ENCODE measurements around the gene TCF7.

TCF7 gene

DNA sequence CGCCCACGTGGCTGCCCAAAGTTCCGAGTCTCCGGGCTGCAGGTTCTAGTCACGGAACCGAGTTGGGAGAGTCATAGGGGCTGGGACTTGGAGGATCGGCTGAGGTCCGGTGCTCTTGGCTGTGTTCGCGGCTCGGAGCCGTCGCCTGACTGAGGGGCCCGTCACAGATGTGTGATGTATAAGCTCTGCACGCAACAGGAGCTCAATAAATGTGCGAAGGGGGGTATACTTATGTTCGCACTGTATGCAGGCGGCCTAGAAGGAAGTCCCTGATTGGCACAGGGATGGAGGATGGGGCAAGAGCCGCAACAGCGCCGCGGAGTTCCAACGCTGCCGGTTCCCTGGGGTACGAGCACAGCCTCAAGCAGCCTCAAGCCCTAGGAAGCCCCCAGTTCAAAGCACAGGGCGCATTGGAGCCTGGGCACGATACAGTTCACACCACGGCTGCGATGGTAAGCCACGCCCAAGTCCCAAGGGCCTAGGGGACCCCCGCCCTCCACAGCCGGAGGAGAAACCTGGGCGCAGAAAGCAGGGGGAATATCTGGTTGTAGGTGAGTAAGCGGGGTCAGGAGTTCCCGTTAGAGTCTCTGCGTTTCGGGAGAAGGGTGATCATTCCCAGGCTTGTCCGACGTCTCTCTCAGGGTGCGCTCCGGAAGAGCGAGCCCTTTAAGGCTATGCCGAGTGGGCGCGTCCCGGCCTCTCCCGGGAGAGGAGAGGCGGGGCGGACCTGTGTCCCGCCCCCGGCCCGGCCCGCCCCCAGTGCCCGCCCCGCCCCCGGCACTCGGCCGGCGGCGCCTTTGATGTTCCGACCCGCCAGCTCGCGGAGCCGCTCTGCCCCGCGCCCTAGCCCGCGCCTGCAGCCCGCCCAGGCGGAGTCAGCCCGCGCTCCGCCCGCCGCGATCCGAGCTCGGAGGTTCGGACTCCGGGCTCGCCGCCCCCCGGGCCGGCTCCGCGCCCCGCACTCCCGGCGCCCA is at the start of gene TCF7:
TCF7 (plus strand) TSS at position 780 of the 974 bp plus-strand sequence. CDS start 226 bp downstream, outside the sequence.
- peak; percentile 42 for DNase-seq

DNA sequence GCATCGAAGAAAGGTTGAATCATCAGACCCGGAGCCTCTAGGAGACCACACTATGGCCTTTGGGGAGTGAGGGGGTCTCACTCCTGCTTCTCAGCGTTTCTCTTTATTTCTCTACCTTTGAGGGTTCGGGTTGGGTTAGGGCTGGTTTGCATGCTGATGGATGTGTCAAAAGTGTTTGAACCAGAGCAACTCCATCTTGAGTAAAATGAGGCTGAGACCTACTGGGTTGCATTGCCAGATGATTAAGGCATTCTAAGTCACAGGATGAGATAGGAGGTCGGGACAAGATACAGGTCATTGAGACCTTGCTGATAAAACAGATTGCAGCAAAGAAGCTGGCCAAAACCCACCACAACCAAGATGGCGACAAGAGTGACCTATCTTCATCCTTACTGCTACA is 44.9 kb upstream of the TCF7 start:
- DNase-seq, result no peak

DNA sequence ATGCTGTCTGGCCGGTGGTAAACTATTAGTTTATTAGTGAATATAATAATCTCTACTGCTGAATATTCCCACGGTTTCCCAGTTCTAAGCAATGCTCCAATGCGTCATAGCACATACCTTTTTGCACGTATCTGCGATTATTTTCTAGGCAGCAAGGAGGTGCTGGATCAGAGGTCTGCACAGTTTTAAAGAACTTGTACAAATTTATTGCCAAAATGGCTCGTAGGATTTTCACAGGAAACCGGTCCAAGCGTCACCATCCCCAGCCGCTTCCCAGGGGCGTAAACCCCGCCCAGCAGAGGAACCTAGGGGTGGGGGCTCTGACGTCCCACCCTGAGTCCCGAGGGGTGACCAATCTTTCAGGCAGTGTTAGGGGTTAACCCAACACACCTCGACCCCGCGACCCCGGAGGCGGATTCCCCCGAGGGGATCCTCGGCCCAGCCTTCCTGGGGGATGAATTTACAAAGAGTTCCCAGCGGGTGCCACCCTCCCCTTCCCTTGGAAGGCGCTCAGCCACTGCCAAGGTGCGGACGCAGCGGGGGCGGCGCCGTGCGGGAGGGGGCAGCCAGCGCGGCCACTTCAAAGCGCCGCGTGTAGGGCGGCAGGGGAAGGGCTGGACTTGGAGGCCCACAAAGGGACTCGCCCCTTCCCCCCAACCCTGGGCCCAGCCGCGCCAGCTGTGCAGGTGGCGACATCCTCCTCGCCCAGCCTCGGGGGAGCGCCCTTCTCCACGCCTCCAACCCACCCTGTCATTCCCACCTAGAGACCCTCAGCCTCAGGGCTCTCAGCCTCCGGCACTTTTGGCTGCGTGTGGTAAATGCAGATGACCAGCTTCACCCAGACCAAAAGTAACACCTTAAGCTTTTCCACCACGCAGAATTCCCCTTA is 43.5 kb upstream of the TCF7 start:
- no peak for DNase-seq

DNA sequence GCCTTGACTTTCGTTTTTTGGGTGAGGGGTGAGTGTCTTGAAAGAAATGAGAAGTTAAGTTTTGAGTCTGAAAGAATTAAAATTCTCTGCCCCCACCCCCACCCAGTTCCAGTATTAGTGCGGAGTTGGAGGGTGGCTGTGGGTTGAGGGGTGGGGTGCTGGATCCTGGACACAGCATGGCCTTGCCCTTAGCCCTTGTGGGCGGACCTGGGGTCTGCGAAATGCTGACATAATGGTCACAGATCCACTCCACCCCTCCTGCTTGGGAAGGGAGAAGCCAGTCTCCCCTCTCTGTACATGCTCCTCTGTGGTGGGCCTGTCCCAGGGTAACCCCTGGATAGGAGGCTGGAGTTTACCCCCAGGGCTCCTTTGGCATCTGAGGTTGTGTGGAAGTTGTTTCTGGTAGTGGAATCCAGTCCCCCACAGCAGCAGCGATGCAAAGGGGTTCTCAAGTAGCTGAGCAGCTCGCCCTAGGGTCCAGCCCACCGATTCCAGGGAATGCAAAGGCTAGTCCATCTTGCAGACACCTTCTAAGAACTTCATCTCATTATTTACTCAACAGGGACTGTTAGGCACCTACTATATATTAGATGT is 42.8 kb upstream of the TCF7 start:
- DNase-seq, result no peak

DNA sequence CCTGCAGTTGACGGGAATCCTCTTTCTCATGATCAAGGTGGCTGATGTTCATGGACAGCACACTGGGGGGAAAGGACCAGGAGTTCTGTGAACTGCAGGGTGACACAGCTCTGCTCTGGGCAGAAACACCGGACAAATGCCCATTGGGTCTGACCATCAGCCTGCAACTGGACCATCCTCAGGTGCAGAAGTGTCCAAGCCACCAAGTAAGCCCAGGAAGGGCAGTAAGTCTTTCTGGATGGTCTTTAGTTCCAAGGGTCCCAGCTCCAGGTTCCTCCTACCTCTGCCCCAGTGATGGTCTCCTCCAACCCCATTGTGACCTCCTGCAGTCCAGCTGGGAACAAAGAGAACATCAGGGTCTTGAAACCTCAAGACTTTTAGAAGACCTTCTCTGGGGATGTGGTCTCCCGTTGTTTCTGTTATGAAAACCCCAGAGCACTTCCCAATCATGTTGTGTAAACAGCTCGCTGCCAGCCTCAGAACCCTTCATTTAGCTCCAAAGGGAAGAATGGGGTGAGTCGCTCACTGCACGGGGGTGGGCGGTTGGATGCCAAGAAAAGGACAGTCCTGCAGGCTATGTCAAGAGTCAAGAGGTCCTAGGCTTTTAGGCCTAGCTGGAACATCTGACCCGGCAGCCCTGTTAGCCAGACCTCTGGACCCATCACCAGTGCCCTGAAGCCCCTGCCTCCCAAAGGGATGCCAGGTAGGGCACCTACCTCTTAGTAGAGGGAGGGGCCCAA is 41.8 kb upstream of the TCF7 start:
- DNase-seq, result no peak

DNA sequence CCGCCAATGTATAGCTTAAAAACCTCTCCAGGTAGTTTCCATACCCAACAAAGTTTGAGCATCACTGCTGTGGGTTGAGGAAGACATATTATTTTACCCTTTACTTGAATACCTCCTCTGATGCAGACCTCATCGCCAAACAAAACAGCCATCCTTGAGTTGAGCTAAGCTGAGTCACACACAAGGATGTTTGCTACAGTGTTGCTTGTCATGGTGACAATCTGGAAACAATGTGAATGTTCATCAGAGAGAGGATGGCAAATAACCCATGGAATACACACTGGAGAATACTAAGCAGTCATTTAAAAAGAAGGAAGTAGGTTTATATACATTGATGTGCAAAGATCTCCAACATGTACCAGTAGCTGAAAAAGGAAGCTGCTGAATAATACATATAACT is 41.1 kb upstream of the TCF7 start:
- DNase-seq, result no peak

DNA sequence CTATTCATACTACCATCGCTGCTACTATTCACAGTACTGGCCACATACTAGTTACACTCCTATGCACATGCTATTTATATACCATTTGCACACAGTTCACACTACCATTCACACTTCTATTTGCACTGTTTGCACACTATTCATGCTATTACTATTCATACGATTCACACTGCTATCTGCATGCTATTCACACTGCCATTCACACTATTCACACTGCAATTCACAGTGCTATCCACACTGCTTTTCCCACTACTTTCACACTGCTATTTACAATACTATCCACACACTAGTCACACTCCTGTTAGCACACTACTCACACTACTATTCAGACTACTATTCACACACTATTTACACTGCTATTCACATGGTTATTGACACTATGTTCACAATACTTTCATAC is 39.4 kb upstream of the TCF7 start:
- no peak for DNase-seq

DNA sequence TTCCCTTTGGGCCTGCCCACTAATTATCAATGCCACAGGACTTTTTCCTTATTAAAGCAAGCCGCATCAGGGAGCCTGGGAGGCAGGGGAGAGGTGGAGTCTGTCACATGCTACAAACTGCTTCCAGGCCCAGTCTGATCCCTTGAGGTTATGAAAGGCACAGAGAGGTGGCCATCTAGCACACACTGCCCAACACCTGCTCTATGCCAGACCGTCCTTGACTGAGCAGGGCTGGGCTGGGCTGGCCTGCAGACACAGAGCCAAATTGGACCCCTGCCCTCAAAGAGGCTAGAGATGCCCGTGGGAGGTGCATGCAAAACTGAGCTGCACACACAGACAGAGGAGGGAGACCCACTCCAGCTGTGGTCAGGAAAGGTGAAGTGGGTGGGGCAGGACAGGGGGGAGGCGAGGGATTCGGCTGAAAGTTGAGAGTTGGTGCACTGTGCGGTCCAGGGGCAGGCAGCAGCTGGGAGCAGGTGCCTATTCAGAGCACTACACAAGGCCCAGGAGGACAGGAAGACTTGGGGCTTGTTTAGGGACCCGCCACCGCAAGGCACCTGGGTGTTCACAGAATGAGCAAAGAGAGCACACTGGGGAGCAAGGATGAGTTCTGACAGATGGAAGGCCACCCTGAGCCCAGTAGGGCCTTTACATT is 36.4 kb upstream of the TCF7 start:
- no peak for DNase-seq

DNA sequence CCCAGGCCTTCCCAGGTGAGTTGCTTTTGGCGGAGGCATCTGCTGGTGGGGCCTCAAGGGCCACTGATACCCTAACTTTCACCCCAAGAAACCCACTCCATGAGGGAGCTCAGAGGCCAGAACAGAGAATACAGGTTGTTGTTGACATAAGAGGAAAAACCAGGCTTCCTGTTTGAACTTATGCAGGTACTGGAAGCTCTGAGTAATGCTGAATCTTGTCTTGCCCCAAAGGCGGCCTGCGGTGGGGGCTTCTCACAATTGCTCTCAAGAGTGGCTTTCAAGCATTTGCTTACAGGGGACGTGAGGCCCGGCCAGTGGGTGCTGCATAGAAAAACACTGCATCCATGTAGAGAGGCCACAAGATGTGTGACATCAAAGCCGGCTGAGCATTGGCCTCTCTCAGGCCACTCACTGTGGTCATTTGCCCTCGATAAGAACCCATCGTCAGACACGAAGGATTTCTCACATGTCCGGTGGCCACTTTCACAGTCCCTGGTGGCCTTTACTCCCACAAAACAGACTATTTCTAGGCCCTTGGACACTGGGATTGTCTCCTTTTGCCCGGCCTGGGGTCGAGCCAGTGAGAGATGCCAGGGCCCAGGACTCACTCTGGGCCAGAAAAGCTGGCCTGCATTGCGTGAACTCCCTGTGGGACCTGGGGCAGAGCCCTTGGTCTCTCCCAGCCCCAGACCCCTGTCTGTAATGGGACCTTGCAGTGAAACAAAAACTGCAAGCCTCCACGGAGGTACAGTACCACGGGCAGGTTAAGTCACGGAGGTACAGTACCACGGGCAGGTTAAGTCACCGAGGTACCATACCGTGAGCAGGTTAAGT is 34.5 kb upstream of the TCF7 start:
- no peak for DNase-seq

DNA sequence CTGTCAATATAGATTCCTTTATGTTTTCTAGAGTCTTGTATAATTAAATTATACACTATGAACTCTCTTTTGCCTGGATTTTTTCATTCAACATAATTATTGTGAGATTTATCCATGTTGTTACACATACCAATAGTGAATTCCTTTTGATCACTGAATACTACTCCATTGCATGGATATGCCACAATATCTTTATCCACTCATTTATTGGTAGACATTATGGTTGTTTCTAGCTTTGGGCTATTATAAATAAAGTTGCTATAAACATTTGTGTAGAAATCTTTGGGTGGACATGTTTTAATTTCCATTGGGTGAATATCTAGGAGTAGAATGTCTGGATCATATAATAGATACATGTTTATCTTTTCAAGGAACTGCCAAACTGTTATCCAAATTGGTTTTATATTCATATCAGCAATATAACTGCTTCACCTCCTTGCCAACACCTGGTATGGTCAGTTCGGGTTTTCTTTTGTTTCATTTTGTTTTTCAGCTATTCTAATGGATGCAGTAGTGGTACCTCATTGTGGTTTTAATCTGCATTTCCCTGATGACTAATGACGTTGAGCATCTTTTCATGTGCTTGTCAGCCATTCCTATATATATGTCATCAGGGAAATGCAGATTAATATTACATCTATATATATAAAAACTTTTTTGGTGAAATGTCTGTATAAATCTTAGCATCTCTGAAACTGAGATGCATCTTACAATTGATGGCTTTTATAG is 32.1 kb upstream of the TCF7 start:
- DNase-seq, result no peak

DNA sequence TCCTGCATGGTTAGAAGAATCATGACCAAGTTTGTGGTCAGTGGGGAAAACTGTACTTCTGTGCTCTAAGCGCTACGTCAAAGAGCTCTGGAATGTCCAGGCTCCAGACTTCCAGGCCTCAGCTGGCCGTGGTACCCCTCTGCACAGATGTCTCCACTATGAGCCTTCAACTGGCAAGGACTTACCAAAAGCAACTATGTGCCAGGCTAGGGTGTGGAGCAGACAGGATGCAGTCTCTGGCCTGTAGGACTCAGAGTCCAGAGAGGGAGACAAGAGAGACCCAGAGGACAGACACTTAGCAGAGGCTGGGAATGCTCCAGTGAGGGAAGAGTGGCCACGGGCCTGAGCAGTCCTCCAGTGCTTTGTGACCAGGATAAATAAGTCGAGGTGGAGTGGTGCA is 31.0 kb upstream of the TCF7 start:
- no peak for DNase-seq

DNA sequence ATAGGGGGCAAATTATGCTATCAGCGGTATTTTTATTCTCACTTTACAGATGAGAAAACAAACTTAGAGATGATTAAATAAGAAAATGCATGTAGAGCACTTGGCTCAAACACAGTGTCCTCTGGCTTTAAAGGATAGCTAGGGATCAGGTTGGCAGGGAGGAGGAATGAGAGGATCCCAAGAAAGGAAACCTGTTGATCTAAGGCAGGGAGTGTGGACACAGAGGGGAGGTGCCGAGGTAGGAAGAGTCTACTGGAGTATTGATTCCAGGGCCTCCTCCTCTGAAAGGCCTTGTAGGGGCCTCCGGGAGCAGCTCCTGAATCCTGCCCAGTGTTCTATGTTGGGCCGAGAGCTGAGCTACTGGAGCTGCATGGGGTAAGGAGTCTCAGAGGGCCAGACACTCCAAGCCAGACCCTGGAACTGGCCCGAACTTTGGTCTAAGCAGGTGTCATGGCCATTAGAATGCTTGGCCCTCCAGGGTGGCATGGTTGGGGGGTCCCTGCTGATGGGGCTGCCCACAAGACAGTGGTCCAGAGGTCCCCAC is 30.4 kb upstream of the TCF7 start:
- DNase-seq, result no peak

DNA sequence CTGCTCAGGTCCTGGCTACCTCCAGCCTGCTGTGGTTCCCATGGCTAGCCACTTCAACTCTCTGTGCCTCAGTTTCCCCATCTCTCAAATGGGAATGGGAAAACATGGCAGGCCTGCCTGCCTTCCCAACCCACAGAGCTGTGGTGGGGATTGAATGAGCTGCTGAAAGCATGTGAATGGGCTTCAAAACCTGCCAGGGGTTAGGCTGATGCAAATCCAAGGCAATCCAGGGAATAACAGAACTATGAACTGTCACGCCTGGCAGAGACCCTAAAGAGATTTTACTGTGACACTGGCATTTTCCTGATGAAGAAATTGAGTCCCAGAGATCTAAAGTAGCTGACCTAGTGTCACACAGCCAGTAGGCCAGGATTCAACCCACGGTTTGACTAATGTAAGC is 29.9 kb upstream of the TCF7 start:
- DNase-seq, result no peak

DNA sequence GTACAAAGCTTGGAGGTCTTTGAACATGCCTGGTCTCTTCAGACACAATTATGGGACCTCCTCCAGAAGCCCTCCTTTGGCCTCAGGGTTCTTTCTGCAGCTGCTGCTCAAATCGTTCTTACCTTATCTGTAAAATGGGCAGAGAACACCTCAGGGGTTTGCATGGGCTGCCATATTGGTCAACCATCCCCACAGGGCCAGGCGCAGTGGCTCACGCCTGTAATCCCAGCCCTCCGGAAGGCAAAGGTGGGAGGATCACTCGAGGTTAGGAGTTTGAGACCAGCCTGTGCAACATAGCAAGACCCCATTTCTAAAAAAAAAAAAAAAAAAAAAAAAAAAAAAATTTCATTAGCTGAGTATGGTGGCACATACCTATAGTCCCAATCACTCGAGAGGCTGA is 29.1 kb upstream of the TCF7 start:
- no peak for DNase-seq

DNA sequence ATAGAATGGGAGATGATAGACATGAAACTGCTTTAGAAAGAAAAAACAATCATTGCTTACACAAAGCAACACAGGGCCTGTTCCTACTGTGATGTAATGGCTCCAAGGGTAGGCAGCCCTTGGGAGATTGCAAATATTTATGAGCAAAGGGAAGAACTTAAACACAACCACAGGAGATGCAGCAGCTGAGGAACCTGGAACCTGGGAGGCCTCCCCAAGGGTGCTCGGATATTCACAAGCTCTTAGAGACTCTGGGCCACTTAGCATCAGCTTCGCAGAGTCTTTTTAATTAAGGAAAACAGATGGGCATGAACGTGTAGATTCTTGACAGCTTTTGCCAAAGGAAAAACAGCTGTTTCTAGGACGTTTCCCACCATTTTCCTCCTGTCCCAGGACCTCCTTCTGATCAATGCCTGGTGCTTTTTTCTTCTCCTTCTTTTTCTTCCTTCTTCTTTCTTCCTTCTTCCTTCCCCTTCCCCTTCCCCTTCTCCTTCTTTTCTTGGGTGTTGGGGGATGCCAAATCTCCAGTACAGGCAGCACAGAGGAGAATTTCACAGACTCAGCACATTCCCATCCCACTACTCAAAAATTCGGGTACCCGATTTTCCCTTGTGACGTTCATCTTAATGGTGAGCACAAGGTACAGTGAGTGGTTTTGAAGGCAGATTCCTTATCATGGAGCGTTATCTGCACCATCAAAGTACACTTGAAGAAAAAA is 28.1 kb upstream of the TCF7 start:
- no peak for DNase-seq

DNA sequence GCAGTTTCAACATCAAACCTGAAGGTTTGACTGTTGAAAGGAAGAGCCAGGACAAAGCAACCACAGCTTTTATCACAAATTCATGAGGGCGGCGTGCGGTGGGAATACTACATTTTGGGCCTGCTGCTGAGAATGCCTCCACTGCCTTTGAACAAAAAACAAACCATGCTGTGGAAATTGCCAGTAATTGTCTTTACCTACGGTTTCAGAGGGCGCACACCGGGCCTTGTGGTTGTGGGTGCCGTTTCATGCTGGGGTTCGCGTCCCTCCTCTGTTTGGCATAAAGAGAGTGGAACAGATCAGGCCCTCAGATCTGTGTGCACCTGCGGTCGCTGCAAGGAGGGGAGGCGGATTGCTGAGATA is 27.6 kb upstream of the TCF7 start:
- DNase-seq, result no peak

DNA sequence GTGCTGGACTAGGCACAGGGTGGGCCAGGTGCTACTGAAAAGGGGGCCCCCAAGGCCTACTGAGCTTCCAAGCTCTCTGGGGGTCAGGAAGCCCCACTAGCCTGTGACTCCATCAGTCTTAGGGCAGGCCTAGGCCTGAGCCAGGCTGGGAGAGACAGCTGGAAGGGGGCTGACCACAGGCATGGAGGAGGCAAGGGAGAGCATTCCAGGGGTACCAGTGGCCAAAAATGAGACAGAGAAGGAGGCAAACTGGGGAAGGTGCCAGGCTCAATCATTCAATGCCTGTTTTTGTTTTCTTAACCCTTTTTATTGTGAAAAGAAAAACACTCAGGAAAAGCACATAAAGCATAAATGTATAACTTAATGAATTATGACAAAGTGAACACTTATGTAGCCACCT is 26.2 kb upstream of the TCF7 start:
- no peak for DNase-seq

DNA sequence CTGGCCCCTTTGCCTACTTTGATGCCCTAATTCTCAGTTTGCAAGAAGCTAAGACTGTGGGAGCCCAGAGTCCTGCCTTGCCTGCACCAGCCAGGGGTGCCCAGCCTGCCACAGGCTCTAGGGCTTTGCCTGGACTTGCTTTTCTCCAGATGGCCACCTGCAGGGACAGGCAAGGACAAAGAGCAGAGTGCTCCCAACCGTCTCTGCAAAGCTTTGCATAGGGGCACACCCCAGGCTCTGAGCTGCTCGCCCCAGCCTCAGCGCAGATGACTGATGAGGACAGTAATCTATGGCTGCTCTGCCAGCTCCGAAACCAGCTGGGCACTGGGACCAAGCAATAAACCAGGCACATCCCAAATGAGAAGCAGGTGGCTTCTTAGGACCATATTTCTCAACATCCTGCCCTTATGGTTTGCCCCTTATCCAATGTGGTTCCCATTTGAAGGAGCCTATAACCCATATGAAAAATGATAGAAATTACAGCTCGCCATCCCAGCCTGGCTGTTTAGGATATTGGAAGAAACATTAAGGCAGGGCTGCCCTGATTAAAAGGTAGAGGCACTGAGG is 25.4 kb upstream of the TCF7 start:
- no peak for DNase-seq

DNA sequence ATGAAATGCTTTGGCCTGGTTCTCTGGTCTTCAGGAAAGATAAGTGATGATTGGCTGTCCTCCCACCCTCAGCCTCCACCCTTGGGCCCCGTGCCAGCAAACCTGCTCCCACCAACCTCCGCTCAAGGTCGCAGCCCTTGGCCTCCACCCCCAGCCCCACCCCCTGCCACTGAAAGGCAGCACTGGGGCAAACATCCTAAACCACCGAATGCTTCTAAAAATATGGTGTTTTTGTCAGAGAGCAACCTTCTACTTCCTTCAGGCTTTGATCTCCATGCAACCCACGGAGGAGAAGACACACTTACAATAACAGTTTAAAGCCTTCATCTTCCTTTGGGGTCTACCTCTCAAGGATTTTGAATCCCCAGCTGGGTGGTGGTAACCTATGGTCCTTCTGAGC is 24.0 kb upstream of the TCF7 start:
- no peak for DNase-seq

Measured in NCI-H510A (cell line).